CD4-positive, alpha-beta T cell treated with Interleukin-6 at 100 ng/mL for 8 hours (primary cell): ENCODE measurements around the gene HDAC9.

ENCODE experiments used
- DNase-seq: peaks from one replicate; pipeline ENCODE4 v3.0.0-alpha.2; 2020; ENCODE audit warnings: mixed read lengths, low spot score

HDAC9 gene

DNA sequence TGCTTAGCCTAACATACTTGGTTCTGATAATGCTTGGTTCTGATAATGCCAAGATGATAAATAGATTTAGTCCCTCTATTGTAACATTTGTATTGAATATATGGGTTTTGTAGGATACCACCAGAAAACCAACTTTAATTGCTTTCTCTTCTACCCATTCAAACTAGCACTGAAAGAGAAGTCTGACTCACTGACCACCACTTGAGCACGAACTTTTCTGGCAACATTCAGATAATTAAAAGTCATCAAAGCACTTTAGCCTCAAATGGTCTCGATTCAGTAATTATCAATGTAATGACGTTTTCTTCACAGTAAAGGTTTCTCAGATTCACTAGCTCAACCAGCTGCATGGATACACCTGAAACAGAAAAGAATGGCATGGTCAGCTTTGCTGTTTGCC lies 63.0 kb downstream of the HDAC9 start:
- no peak for DNase-seq

DNA sequence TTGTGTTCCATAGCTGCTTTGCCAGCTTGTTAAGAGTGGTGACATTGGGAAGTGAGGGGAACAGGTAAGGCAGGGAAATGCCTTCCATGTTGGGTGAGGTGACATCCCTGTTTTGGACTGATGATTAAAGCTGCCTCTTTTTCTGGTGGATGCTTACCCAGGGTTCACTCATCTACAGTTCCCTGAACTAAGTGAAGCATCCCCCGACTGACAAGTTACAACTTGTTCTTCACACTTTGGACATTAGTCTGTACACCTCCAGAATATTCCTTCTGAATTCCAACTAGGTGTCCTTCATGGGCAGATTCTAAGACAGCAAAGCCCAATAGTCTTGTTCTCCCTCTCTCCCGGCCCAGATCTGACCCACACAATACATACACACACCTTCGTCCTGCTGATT lies 63.4 kb downstream of the HDAC9 start:
- no peak for DNase-seq

DNA sequence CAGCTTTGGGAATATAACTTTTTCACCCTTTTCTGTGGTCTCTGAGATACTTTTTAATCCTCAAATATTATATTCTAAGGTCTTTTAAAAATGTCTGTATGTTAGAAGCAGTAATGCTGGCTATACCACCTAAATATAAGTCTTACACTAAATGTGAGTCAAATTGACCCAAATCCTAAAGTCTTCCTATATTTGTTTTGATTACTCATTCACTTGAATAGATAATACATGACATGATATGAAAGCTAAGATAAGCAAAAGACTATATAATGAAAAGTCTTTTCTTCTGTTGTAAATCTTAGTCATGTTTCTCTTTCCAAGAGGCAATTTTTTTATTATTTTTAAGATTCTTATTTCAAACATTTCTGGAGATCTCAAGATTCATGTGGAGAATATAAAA lies 64.2 kb downstream of the HDAC9 start:
- no peak for DNase-seq

- DNase-seq: no peak
These were observed 69.2 kb downstream of the HDAC9 start for GRCh38 chr7:18564779-18565178.

GRCh38 chr7:18565337-18565736 lies 69.8 kb downstream of the HDAC9 start:
- DNase-seq: no peak

DNA sequence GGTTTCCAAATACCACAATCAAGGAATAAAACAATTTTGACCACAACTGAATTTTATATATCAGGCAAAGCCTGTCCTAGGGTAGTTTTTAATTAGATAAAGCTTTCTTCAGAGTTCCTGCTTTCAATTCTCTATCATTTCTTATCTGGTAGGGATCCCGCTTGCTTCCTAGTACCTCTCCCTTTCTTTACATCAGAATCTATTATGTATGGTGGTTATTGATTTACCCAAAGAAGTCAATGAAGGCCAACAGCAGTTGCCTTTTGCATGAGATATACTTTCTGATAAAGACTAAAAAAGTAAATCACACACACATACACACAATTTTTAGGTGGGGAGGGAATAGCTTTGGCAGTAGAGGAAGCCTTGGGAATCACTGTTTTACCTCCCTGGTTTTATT lies 70.7 kb downstream of the HDAC9 start:
- DNase-seq: no peak

DNA sequence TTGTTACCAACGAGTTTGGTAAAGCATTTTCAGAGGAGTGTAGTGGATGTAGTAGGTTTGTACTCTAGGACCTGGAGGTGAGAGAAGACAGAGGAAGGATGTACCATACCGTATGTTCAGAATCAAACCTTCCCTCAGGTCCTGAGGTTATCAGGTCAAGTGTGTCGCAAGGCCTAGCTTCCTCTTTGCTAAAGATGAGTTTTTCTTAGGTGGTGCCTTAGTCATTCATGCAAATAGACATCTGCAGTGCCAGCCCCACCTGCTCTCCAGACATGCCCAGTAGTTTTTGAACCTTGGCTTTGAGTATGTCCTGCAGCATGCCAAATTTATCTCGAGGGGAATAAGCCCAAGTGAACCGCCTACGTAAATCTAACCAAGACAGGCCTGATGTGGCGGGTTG lies 71.3 kb downstream of the HDAC9 start:
- no peak for DNase-seq

DNA sequence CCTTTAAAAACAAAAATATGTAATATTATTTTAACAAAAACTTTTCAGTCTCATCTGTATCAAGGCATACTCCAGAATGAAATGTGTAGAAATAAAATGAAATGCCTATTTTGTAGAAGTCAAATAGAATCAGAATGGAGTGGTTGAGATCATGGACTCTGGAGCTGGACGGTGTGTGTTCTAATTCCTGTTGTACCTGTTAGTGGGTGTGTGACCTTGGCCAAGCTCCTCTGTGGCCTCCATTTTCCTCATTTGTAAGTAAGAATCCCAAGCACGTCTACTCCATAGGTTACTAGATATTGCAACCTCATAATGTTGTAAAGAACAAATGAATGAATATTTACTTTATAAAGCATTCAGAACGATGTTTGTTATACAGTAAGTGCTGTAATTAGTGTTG lies 74.9 kb downstream of the HDAC9 start:
- no peak for DNase-seq

DNA sequence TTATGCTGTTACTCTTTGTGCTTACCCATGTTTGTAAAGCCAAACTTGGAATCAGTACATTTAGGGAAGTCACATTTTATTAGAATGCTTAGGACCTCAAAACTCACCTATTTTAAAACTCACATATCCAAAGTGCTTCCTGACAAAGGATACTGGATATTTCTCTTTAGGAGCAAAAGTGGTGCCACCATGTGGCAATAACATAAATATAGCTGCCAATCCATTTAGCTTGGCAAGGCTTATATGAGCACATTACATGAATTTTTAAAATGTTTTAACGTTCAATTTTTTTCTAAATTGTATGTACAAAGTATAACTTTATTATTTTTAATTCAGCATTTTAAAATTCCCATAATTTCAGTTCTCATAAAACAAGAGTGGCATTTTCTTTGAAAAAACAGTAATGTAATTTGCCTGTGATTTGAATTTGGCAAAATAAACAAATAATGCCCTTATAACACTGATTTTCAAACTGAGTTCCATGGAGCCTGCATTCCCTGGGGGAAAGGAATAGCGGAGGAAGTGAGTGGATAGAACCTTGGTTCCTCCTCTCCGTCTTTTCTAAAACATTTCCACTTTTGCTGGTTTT lies 75.4 kb downstream of the HDAC9 start:
- no peak for DNase-seq

DNA sequence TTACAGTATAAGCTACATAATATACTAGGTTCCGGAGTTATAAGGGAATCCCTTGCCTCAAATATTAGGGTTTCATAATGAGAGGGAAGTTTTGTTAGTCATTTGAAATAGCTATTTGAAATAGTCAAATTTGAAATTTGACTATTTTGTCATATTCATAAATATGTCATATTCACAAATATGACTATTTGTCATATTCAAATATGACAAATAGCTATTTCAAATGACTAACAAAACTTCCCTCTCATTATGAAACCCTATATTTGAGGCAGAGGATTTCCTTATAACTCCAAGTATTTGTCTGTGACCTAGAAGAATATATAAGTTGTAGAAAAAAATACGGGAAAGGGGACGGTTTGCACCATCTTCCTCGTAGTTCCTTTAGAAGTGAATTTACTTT lies 76.6 kb downstream of the HDAC9 start:
- no peak for DNase-seq

DNA sequence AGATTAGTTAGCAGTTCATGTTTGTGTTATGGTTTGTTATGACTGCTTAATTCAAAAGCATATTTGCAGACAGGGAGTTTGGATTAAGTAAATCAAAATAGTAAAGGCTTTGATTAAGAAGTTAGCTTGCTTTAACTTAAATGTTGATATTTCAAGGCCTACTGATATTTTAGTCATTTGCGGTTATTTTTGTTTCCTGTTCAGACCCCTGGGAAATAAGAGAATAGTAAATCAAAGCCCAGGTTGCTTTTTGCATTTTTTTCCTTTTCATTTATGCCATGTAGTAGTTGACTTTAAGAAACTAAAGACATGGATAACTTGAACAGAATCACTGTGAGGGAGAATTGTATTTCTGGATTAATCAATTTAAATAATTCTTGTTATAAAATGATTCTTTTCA lies 77.3 kb downstream of the HDAC9 start:
- DNase-seq: no peak

- no peak for DNase-seq
These were observed 78.1 kb downstream of the HDAC9 start for GRCh38 chr7:18573410-18574234.

DNA sequence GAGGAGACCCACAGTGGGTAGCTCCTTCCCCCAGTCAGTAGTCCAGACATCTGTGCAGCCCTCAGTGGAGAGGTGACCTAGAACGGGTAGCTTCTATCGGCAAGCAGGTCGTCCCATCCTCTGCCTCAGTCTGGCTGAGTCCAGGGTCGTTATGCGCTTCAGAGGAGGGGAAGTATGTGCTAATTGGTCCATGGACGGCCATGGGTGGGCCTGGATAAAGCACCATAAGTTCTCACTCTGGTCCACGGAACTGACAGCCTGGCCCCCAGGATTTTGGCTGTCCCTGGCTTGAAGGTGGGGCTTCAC lies 78.6 kb downstream of the HDAC9 start:
- no peak for DNase-seq

GRCh38 chr7:18574676-18575075 lies 79.1 kb downstream of the HDAC9 start:
- DNase-seq: no peak

GRCh38 chr7:18575622-18576572 lies 80.3 kb downstream of the HDAC9 start:
- DNase-seq: no peak

GRCh38 chr7:18577096-18577771 lies 81.7 kb downstream of the HDAC9 start:
- no peak for DNase-seq

DNA sequence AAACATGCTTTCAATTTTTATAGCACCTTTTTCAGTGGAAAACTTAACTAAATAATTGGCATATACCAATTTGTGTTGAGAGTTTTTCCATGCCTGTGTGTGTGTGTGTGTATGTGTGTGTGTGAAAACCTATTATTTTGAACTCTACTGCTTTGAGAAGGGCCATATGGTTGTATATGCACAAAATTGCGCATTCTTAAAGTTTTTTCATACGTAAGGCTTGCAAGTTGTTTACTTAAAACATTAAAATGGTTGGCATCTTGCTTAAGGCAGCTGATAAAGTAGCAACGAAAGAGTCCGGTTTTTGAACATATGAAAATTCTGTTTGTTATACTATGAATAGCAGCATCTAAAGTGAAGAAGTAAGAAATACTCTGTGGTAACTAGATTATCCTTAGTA lies 84.1 kb downstream of the HDAC9 start:
- DNase-seq: no peak

DNA sequence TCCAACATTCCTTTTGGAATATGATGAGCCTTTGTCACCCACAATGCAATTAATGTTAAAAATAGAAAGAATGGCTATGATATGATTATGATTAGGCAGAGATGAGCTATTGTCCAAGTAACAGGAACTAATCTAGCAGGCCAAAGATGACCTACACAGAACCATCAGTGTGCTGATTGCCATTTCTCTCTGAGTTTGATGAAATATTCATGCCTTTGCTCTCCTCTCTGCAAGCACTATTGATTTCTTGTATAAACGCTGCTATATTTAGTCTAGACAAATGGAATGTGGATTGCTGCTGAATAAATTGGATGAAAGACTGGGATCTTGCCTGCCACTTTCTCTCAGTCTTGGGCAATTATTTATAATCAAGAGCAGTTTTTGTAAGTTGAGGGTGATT lies 85.4 kb downstream of the HDAC9 start:
- no peak for DNase-seq

GRCh38 chr7:18583305-18583704 lies 87.8 kb downstream of the HDAC9 start:
- DNase-seq: no peak

- DNase-seq: no peak
These were observed 94.7 kb downstream of the HDAC9 start for GRCh38 chr7:18590241-18590640.

DNA sequence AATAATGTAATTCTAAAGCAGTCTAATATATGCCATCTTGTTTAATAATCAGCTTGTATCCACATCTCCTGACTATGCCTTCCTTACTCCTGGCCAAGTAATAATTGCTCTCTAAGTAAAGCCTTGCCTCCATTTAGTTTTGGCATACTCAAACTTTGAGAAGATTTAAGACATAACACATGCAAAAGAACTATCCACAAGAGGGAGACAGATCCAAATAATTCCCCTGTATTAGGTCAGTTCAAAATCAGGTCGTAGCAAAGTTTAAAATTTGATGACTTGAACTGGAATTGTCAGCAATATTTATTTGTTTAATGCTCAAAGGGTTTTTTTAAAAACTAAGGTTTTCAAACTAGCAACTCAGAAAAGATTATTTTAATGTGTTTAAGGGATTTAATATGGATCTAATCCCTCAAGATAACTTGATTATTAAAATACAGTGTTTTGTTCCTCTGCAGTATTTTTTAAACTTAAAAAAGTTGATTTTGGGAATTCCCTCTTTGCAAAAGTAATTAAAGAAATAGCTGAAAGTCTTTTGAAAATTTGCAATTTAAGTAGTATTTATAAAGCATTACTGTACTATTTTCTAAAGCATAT lies 95.3 kb downstream of the HDAC9 start:
- no peak for DNase-seq
